ENCODE data around the gene HOTAIR.
A peak's percentile ranks its signal among the peaks of the same experiment; 100 is the strongest.

The HOTAIR gene

GRCh38 chr12:53941187-53941586 lies 33.6 kb downstream of the HOTAIR start:
- Histone ChIP-seq H3K79me1 (ENCODE audit: low read depth, low read length) (no peaks in the 10 kb centered on the region), H3K4me2 (ENCODE audit: insufficient read depth, low read length, poor library complexity, severe bottlenecking) (no peak overlapping the region), H2BK12ac (ENCODE audit: low read length) (no peak overlapping the region), H2BK5ac (ENCODE audit: low read length) (no peak overlapping the region), H3K4me3 (ENCODE audit: low read length in 2 of 2) (no peak overlapping the region), H3K4me1 (ENCODE audit: control insufficient read depth in 2 of 2, insufficient read depth in 1 of 2, low read depth in 1 of 2, low read length in 2 of 2) (no peaks in the 10 kb centered on the region), H3K14ac (ENCODE audit: low read length) (no peak overlapping the region), H3K36me3 (replicated peaks in 1 of 2; ENCODE audit: control insufficient read depth in 2 of 2, insufficient read depth in 2 of 2, low read length in 2 of 2) (no peaks in the 10 kb centered on the region), H3K27ac (replicated peaks; ENCODE audit: low read length) (no peak overlapping the region), H4K8ac (ENCODE audit: low read depth, low read length) (no peak overlapping the region), H3K9ac (ENCODE audit: low read depth, low read length, poor library complexity) (no peak overlapping the region), H3K23ac (ENCODE audit: low read depth, low read length, poor library complexity) (no peak overlapping the region), H3K18ac (ENCODE audit: low read length) (no peak overlapping the region), H2BK120ac (ENCODE audit: low read depth, low read length) (no peak overlapping the region), H3K9me3 (replicated peaks in 1 of 2; ENCODE audit: control insufficient read depth in 2 of 2, insufficient read depth in 1 of 2, low read depth in 1 of 2, low read length in 2 of 2) (peaks cover 0 to 16% of the 10 kb centered on the region in 2 donors), H2AFZ (ENCODE audit: low read length) (no peak overlapping the region), H3K4ac (ENCODE audit: low read length) (no peak overlapping the region), H4K91ac (ENCODE audit: low read depth, low read length, poor library complexity) (no peak overlapping the region), H3K27me3 (ENCODE audit: control insufficient read depth in 3 of 3, insufficient read depth in 3 of 3, low read depth in 1 of 3, low read length in 3 of 3) (peaks cover 68 to 99% (median 90%) of the 10 kb centered on the region in 3 experiments), H2BK15ac (ENCODE audit: low read length) (no peak overlapping the region), H2AK5ac (ENCODE audit: low read depth, low read length) (no peak overlapping the region)
- no peak for DNase-seq (ENCODE audit: low spot score)

GRCh38 chr12:53940443-53941014 lies 34.2 kb downstream of the HOTAIR start:
- Histone ChIP-seq H3K23ac (ENCODE audit: low read depth, low read length, poor library complexity) (no peak overlapping the region), H3K9ac (ENCODE audit: low read depth, low read length, poor library complexity) (no peak overlapping the region), H3K27me3 (ENCODE audit: control insufficient read depth in 3 of 3, insufficient read depth in 3 of 3, low read depth in 1 of 3, low read length in 3 of 3) (peaks cover 68 to 99% (median 90%) of the 10 kb centered on the region in 3 experiments), H2BK5ac (ENCODE audit: low read length) (no peak overlapping the region), H2BK12ac (ENCODE audit: low read length) (no peak overlapping the region), H3K18ac (ENCODE audit: low read length) (no peak overlapping the region), H3K9me3 (replicated peaks in 1 of 2; ENCODE audit: control insufficient read depth in 2 of 2, insufficient read depth in 1 of 2, low read depth in 1 of 2, low read length in 2 of 2) (peaks cover 0 to 12% of the 10 kb centered on the region in 2 donors), H3K27ac (replicated peaks; ENCODE audit: low read length) (no peak overlapping the region), H3K4me1 (ENCODE audit: control insufficient read depth in 2 of 2, insufficient read depth in 1 of 2, low read depth in 1 of 2, low read length in 2 of 2) (no peaks in the 10 kb centered on the region), H3K4me2 (ENCODE audit: insufficient read depth, low read length, poor library complexity, severe bottlenecking) (no peak overlapping the region), H3K4me3 (ENCODE audit: low read length in 2 of 2) (no peak overlapping the region), H4K91ac (ENCODE audit: low read depth, low read length, poor library complexity) (no peak overlapping the region), H3K14ac (ENCODE audit: low read length) (no peak overlapping the region), H4K8ac (ENCODE audit: low read depth, low read length) (no peak overlapping the region), H2BK120ac (ENCODE audit: low read depth, low read length) (no peak overlapping the region), H2BK15ac (ENCODE audit: low read length) (no peak overlapping the region), H3K36me3 (replicated peaks in 1 of 2; ENCODE audit: control insufficient read depth in 2 of 2, insufficient read depth in 2 of 2, low read length in 2 of 2) (no peaks in the 10 kb centered on the region), H2AFZ (ENCODE audit: low read length) (no peak overlapping the region), H3K79me1 (ENCODE audit: low read depth, low read length) (no peaks in the 10 kb centered on the region), H2AK5ac (ENCODE audit: low read depth, low read length) (no peak overlapping the region), H3K4ac (ENCODE audit: low read length) (no peak overlapping the region)
- DNase-seq (ENCODE audit: low spot score) = no peak
- WGBS, 2 donors (ENCODE audit: extremely low coverage in 2 of 2, insufficient read length in 2 of 2, insufficient replicate concordance in 1 of 2) = no CpG with 5 or more reads among the region's 9 CpGs

GRCh38 chr12:53939141-53940108 lies 35.3 kb downstream of the HOTAIR start:
- Histone ChIP-seq H3K4me3 (ENCODE audit: low read length in 2 of 2) (no peak overlapping the region), H3K27me3 (ENCODE audit: control insufficient read depth in 3 of 3, insufficient read depth in 3 of 3, low read depth in 1 of 3, low read length in 3 of 3) (peaks cover 66 to 99% (median 90%) of the 10 kb centered on the region in 3 experiments), H3K9me3 (replicated peaks in 1 of 2; ENCODE audit: control insufficient read depth in 2 of 2, insufficient read depth in 1 of 2, low read depth in 1 of 2, low read length in 2 of 2) (peaks cover 0 to 9% of the 10 kb centered on the region in 2 donors), H3K27ac (replicated peaks; ENCODE audit: low read length) (no peak overlapping the region), H2AK5ac (ENCODE audit: low read depth, low read length) (peak overlapping the region; percentile 38), H4K8ac (ENCODE audit: low read depth, low read length) (no peak overlapping the region), H3K18ac (ENCODE audit: low read length) (peak overlapping the region; percentile 83), H2BK15ac (ENCODE audit: low read length) (no peak overlapping the region), H3K4me2 (ENCODE audit: insufficient read depth, low read length, poor library complexity, severe bottlenecking) (peak overlapping the region; percentile 39), H2BK5ac (ENCODE audit: low read length) (no peak overlapping the region), H2BK120ac (ENCODE audit: low read depth, low read length) (no peak overlapping the region), H3K36me3 (replicated peaks in 1 of 2; ENCODE audit: control insufficient read depth in 2 of 2, insufficient read depth in 2 of 2, low read length in 2 of 2) (no peaks in the 10 kb centered on the region), H3K14ac (ENCODE audit: low read length) (no peak overlapping the region), H2BK12ac (ENCODE audit: low read length) (no peak overlapping the region), H3K23ac (ENCODE audit: low read depth, low read length, poor library complexity) (peak overlapping the region; percentile 83), H3K9ac (ENCODE audit: low read depth, low read length, poor library complexity) (no peak overlapping the region), H4K91ac (ENCODE audit: low read depth, low read length, poor library complexity) (no peak overlapping the region), H2AFZ (ENCODE audit: low read length) (peak overlapping the region; percentile 68), H3K4me1 (ENCODE audit: control insufficient read depth in 2 of 2, insufficient read depth in 1 of 2, low read depth in 1 of 2, low read length in 2 of 2) (no peaks in the 10 kb centered on the region), H3K4ac (ENCODE audit: low read length) (no peak overlapping the region), H3K79me1 (ENCODE audit: low read depth, low read length) (no peaks in the 10 kb centered on the region)
- no CpG with 5 or more reads among the region's 91 CpGs for WGBS, 2 donors (ENCODE audit: extremely low coverage in 2 of 2, insufficient read length in 2 of 2, insufficient replicate concordance in 1 of 2)
- no peak for DNase-seq (ENCODE audit: low spot score)
